ENCODE results near the gene DNLZ.

The DNLZ gene

GRCh38 chr9:136336156-136336870 is 27.2 kb downstream of the DNLZ start:
- DNase-seq = no peak
- intact Hi-C loops (cut with DNase I) = no loop called here

- DNase-seq = no peak
- intact Hi-C loops (cut with DNase I) = no loop called here
Measured at GRCh38 chr9:136335296-136336155, 28.0 kb downstream of the DNLZ start.

GRCh38 chr9:136334541-136334940 is 29.0 kb downstream of the DNLZ start:
- no peak for DNase-seq
- intact Hi-C loops (cut with DNase I) = no loop called here

- no peak for DNase-seq
- intact Hi-C loops (cut with DNase I) = no loop called here
Measured at GRCh38 chr9:136333486-136333885, 30.1 kb downstream of the DNLZ start.

GRCh38 chr9:136333045-136333444 is 30.5 kb downstream of the DNLZ start:
- intact Hi-C loops (cut with DNase I) = no loop called here
- DNase-seq = peak in 1 of 10 donors; percentile 16

GRCh38 chr9:136332482-136332983 is 31.0 kb downstream of the DNLZ start:
- DNase-seq = peak in 3 of 10 donors; percentile 43 to 65 (median 62)
- intact Hi-C loops (cut with DNase I) = no loop called here

GRCh38 chr9:136331556-136332481 is 31.7 kb downstream of the DNLZ start:
- intact Hi-C loops (cut with DNase I) = no loop called here
- DNase-seq = peak in 3 of 10 donors; percentile 50 to 83 (median 75)

GRCh38 chr9:136331030-136331429 is 32.5 kb downstream of the DNLZ start:
- intact Hi-C loops (cut with DNase I) = no loop called here
- peak in 2 of 10 donors; percentile 53 to 61 for DNase-seq

GRCh38 chr9:136330406-136330990 is 33.0 kb downstream of the DNLZ start:
- DNase-seq = peak in 2 of 10 donors; percentile 63 to 65
- intact Hi-C loops (cut with DNase I) = no loop called here

GRCh38 chr9:136329636-136330405 is 33.7 kb downstream of the DNLZ start:
- peak in 3 of 10 donors; percentile 47 to 71 (median 57) for DNase-seq
- intact Hi-C loops (cut with DNase I) = no loop called here

GRCh38 chr9:136329211-136329627 is 34.3 kb downstream of the DNLZ start:
- DNase-seq = peak in 3 of 10 donors; percentile 54 to 80 (median 73)
- intact Hi-C loops (cut with DNase I) = no loop called here

GRCh38 chr9:136328622-136329041 is 34.9 kb downstream of the DNLZ start:
- DNase-seq = peak in 6 of 10 donors; percentile 47 to 92 (median 67)
- intact Hi-C loops (cut with DNase I) = no loop called here

- DNase-seq = peak in 3 of 10 donors; percentile 66 to 89 (median 83)
Measured at GRCh38 chr9:136328011-136328621, 35.4 kb downstream of the DNLZ start.

GRCh38 chr9:136327304-136327974 is 36.1 kb downstream of the DNLZ start, which contains the start of gene GPSM1:
Gene GPSM1 (plus strand): TSS chr9:136327539. CDS start chr9:136327696, 157 bp downstream.
- intact Hi-C loops (cut with DNase I) = no loop called here
- peak in 6 of 10 donors; percentile 49 to 94 (median 77) for DNase-seq

More at GRCh38 chr9:136328011-136328621, 35.4 kb downstream of the DNLZ start:
- intact Hi-C loops (cut with DNase I) = no loop called here

- intact Hi-C loops (cut with DNase I) = no loop called here
- peak in 3 of 10 donors; percentile 66 to 79 (median 73) for DNase-seq
Measured at GRCh38 chr9:136326761-136327303, 36.7 kb downstream of the DNLZ start.

GRCh38 chr9:136326061-136326760 is 37.3 kb downstream of the DNLZ start:
- intact Hi-C loops (cut with DNase I) = no loop called here
- DNase-seq = peak in 5 of 10 donors; percentile 41 to 89 (median 80)

- intact Hi-C loops (cut with DNase I) = no loop called here
- DNase-seq = peak in 2 of 10 donors; percentile 43 to 54
Measured at GRCh38 chr9:136325358-136325757, 38.2 kb downstream of the DNLZ start.

All from posterior cingulate gyrus (tissue), 11 donors.